ENCODE measurements around the gene CASP9. TPM values are rescaled to one million over a fixed set of nuclear protein-coding genes. Genes with fewer than 3 reads are reported as not detected.

The CASP9 gene
- total RNA-seq, 4 donors from 2014 or later = 7.4 to 34.0 (median 26.2) TPM

GRCh38 chr1:15509586-15509985 is 14.4 kb downstream of the CASP9 start:
- H3K4me1 ChIP-seq = no peaks in the 10 kb centered on the region
- no peak overlapping the region for H3K4me3 ChIP-seq
- H3K9me3 ChIP-seq = no peaks in the 10 kb centered on the region
- H3K27me3 ChIP-seq = no peaks in the 10 kb centered on the region
- peaks cover 0 to 40% (median 0%) of the 10 kb centered on the region in 3 donors for H3K36me3 ChIP-seq
- H3K27ac ChIP-seq = no peak overlapping the region
- TF ChIP-seq CTCF (IDR thresholded peaks at IDR 0.05) = no peak
- TF ChIP-seq POLR2A (IDR thresholded peaks at IDR 0.05) = no peak
- no peak for DNase-seq

- no peaks in the 10 kb centered on the region for H3K4me1 ChIP-seq
- no peak for DNase-seq
- no peaks in the 10 kb centered on the region for H3K27me3 ChIP-seq
- no peaks in the 10 kb centered on the region for H3K9me3 ChIP-seq
- TF ChIP-seq CTCF (IDR thresholded peaks at IDR 0.05) = no peak
- no peak for TF ChIP-seq POLR2A (IDR thresholded peaks at IDR 0.05)
- no peak overlapping the region for H3K27ac ChIP-seq
- H3K4me3 ChIP-seq = no peak overlapping the region
- H3K36me3 ChIP-seq = peaks cover 0 to 38% (median 0%) of the 10 kb centered on the region in 3 donors
These were observed 15.1 kb downstream of the CASP9 start for GRCh38 chr1:15508700-15509487.

GRCh38 chr1:15507278-15507677 is 16.7 kb downstream of the CASP9 start:
- Histone ChIP-seq H3K36me3 (peaks cover 0 to 45% (median 0%) of the 10 kb centered on the region in 3 donors), H3K27ac (no peak overlapping the region), H3K4me1 (no peaks in the 10 kb centered on the region), H3K9me3 (no peaks in the 10 kb centered on the region), H3K27me3 (no peaks in the 10 kb centered on the region), H3K4me3 (no peak overlapping the region)
- no peak for DNase-seq
- no peak for TF ChIP-seq CTCF (IDR thresholded peaks at IDR 0.05)
- TF ChIP-seq POLR2A (IDR thresholded peaks at IDR 0.05) = no peak

- H3K36me3 ChIP-seq = peaks cover 0 to 40% (median 0%) of the 10 kb centered on the region in 3 donors
- H3K4me3 ChIP-seq = no peak overlapping the region
- H3K27me3 ChIP-seq = no peaks in the 10 kb centered on the region
- no peaks in the 10 kb centered on the region for H3K4me1 ChIP-seq
- no peaks in the 10 kb centered on the region for H3K9me3 ChIP-seq
- H3K27ac ChIP-seq = no peak overlapping the region
- no peak for TF ChIP-seq POLR2A (IDR thresholded peaks at IDR 0.05)
- no peak for TF ChIP-seq CTCF (IDR thresholded peaks at IDR 0.05)
- no peak for DNase-seq
These were observed 17.2 kb downstream of the CASP9 start for GRCh38 chr1:15506831-15507230.

GRCh38 chr1:15504436-15504835 is 19.6 kb downstream of the CASP9 start:
- Histone ChIP-seq H3K4me3 (no peak overlapping the region), H3K27me3 (no peaks in the 10 kb centered on the region), H3K36me3 (peaks cover 0 to 44% (median 0%) of the 10 kb centered on the region in 3 donors), H3K4me1 (no peaks in the 10 kb centered on the region), H3K9me3 (no peaks in the 10 kb centered on the region), H3K27ac (no peak overlapping the region)
- TF ChIP-seq POLR2A (IDR thresholded peaks at IDR 0.05) (no peak), CTCF (IDR thresholded peaks at IDR 0.05) (no peak)
- DNase-seq = no peak
